Endothelial cell of umbilical vein (primary cell): ENCODE results near the gene SHCBP1.
"Not testable (repeated sequence)": the region's sequence is repeated elsewhere in the genome, so short reads cannot be mapped to it uniquely, and the experiment has no call there.

ENCODE experiments used
- EZH2 ChIP-seq: IDR thresholded peaks from 2 replicates; pipeline ENCODE4 v1.6.1; 2012; ENCODE audit warnings: borderline replicate concordance, low read depth, mild to moderate bottlenecking, moderate library complexity, low read length, inconsistent platforms; ENCODE audit not compliant: severe bottlenecking
- MYC ChIP-seq: IDR thresholded peaks from one replicate; pipeline ENCODE4 v1.6.1; 2011; ENCODE audit warnings: mild to moderate bottlenecking, low read depth, low read length
- POLR2A ChIP-seq: IDR thresholded peaks from 2 replicates; pipeline ENCODE4 v1.6.1; 2012; ENCODE audit warnings: low read depth, mild to moderate bottlenecking, control low read depth, low read length
- POLR2AphosphoS5 ChIP-seq: IDR thresholded peaks from 2 replicates; pipeline ENCODE4 v1.6.1; 2012; ENCODE audit warnings: low read depth, mild to moderate bottlenecking, control low read depth, low read length, moderate library complexity; ENCODE audit not compliant: insufficient read depth
- TF ChIP-seq, protein P1 (sequence below), 2 donors: IDR thresholded peaks; 1 replicate in 1 of 2; 2 replicates in 1 of 2; pipeline ENCODE4 v1.5.1; 2011; ENCODE audit warnings: low read length in 2 of 2, mild to moderate bottlenecking in 2 of 2, moderate library complexity in 2 of 2, control low read depth in 1 of 2, inconsistent platforms in 1 of 2, low read depth in 1 of 2; ENCODE audit not compliant: insufficient read depth in 1 of 2; ENCODE audit errors: extremely low read depth in 1 of 2

DNA sequence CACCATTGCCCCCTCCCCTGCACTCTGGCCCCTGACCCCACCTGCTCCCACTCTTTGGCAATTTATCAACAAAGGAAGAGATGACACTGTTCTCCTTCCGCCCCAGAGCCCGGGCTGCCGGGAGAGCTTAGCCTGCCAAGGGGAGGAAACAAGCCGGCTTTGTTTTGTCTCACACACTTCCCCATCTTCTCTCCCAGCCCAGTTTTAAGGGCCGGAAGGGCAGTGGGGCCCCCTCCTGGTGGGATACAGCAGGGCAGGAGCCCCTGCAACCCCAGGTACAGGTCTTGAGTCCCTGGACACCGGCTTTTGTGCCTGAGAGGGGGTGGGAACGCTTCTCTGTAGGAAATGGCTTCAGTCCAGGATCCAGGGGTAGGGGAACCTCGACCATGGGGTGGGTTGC, 2.1 kb upstream of the SHCBP1 start:
- TF ChIP-seq, protein P1, sequence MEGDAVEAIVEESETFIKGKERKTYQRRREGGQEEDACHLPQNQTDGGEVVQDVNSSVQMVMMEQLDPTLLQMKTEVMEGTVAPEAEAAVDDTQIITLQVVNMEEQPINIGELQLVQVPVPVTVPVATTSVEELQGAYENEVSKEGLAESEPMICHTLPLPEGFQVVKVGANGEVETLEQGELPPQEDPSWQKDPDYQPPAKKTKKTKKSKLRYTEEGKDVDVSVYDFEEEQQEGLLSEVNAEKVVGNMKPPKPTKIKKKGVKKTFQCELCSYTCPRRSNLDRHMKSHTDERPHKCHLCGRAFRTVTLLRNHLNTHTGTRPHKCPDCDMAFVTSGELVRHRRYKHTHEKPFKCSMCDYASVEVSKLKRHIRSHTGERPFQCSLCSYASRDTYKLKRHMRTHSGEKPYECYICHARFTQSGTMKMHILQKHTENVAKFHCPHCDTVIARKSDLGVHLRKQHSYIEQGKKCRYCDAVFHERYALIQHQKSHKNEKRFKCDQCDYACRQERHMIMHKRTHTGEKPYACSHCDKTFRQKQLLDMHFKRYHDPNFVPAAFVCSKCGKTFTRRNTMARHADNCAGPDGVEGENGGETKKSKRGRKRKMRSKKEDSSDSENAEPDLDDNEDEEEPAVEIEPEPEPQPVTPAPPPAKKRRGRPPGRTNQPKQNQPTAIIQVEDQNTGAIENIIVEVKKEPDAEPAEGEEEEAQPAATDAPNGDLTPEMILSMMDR (IDR thresholded peaks at IDR 0.05; ENCODE audit: extremely low read depth in 1 of 2, insufficient read depth in 1 of 2, low read depth in 1 of 2, low read length in 2 of 2), result not testable (repeated sequence)
- not testable (repeated sequence) for TF ChIP-seq POLR2AphosphoS5, POLR2A, EZH2, MYC
